ENCODE results near the gene SBNO1.
A peak's percentile ranks its signal among the peaks of the same experiment; 100 is the strongest.
"Not testable (repeated sequence)": the region's sequence is repeated elsewhere in the genome, so short reads cannot be mapped to it uniquely, and the experiment has no call there.

Gene SBNO1

DNA sequence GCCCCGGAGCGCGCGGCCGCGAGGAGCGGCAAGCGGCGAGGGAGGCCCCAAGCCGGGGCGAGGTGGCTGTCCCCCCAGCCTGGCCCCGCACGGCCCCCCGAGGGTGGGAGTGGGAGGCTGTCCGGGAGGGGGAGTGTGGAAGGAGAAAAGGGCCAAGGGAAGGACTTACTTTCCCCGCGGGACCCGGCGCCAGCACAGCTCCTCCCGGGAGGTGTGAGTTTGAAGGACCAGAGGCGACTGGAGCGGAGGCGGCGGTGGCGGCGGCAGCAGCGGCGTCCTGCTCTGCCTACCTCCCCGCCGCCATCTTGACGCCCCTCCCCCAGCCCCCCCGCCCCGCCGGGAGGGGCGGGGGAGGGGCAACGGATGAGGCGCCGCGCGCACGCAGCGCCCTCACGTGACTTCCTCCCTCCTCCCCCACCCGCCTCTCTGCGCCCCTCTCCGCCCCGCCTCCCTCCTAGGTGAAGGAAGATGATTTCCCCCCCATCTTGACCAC, at the start of gene SBNO1:
Gene SBNO1 (minus strand): TSS at position 316 of the 493 bp plus-strand sequence. CDS start 14,406 bp downstream, outside the sequence.
- DNase-seq (ENCODE audit: low spot score): peak; percentile 91

DNA sequence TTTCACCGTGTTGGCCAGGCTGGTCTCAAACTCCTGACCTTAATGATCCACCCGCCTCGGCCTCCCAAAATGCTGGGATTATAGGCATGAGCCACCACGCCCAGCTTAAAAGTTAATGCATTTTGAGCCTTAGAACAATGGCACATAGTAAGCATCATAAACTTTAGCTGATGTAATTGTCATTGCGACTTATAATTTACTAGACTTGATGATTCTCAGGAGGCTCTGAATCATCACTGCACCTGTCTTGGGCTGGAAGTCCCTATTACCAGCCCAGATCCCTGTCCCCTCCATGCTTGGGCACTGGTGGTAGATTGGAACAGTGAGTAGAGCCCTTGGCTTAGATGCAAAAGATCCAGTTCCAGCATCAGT, 45.4 kb upstream of the SBNO1 start:
- DNase-seq (ENCODE audit: low spot score): no peak

GRCh38 chr12:123409284-123410040, 44.8 kb upstream of the SBNO1 start:
- DNase-seq (ENCODE audit: low spot score): not testable (repeated sequence)

DNA sequence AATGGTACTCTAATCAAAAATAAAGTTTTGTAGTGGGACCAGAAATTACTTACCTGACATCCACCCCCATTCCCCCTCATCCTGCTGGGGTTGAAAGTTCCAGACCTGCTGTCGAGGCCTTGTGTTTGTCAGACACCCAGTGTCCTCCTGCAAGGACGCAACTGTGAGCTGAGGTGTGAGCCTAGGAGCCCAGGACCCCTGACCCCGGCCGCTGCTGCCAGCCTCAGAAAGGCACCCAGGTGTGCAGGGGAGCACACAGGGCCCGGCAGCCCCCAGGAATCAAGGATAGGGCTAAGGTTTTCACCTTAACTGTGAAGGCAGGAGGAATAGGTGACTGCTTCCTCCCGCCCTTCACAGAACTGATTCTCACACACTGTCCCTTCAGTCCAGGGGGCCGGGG, 44.0 kb upstream of the SBNO1 start:
- DNase-seq (ENCODE audit: low spot score): not testable (repeated sequence)

GRCh38 chr12:123407934-123408333, 43.3 kb upstream of the SBNO1 start:
- not testable (repeated sequence) for DNase-seq (ENCODE audit: low spot score)

- not testable (repeated sequence) for DNase-seq (ENCODE audit: low spot score)
Measured at GRCh38 chr12:123407269-123407668, 42.6 kb upstream of the SBNO1 start.

DNA sequence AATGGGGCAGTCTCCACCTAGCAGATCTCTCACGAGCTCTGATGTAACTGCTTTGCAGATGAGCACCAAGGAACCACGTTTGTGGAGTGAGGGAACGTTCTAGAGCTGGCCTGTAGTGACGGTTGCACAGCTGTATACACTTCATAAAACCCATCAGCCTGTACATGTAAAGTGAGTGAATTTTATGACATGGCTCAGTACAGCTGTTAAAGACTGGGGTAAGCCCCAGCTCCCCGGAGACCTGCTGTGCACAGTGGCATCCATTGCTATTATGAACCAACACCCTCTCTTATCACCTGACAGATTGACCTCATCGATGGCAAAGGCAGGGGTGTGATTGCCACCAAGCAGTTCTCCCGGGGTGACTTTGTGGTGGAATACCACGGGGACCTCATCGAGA, 39.9 kb upstream of the SBNO1 start:
- no peak for DNase-seq (ENCODE audit: low spot score)

- no peak for DNase-seq (ENCODE audit: low spot score)
Measured at GRCh38 chr12:123401753-123402683, 37.4 kb upstream of the SBNO1 start.

GRCh38 chr12:123399255-123399617, 34.6 kb upstream of the SBNO1 start:
- no peak for DNase-seq (ENCODE audit: low spot score)

GRCh38 chr12:123398550-123399254, 34.1 kb upstream of the SBNO1 start:
- DNase-seq (ENCODE audit: low spot score): peak; percentile 48

- DNase-seq (ENCODE audit: low spot score): no peak
Measured at GRCh38 chr12:123398177-123398549, 33.5 kb upstream of the SBNO1 start.

DNA sequence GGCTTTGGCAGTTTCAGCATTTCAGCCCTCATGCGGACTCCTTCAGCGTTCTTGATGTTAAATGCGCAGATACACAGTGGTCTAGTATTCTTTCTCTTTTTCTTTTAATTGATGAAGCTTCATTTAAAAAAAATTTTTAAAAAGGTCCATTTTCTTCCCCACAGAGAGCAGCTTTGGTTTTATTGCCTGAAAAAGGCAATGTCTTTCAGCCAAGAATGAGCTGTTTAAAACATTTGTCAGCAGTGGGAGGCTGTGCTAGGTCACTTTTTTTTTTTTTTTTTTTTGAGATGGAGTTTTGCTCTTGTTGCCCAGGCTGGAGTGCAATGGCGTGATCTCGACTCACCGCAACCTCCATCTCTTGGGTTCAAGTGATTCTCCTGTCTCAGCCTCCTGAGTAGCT, 32.8 kb upstream of the SBNO1 start:
- DNase-seq (ENCODE audit: low spot score): no peak

DNA sequence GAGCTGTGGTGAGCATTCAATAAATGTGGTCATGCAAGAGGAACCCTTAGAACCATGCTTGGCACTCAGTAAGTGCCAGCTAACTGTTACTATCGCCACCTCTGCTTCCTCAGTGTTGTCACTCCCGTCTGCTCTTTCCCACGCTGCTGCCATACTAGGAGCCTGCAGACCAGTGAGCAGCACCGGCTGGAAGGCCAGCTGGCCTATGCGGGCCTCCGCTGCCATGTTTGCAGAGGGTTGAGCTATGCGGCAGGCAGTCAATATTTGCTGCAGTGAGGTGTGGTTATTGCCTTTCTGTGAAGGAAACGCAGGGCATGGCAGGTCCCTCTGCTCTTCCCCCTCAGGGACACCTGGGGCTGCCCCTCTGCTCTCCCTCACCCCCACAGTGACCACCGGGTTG, 32.3 kb upstream of the SBNO1 start:
- DNase-seq (ENCODE audit: low spot score): no peak

- DNase-seq (ENCODE audit: low spot score): no peak
Measured at GRCh38 chr12:123396543-123396942, 31.9 kb upstream of the SBNO1 start.

DNA sequence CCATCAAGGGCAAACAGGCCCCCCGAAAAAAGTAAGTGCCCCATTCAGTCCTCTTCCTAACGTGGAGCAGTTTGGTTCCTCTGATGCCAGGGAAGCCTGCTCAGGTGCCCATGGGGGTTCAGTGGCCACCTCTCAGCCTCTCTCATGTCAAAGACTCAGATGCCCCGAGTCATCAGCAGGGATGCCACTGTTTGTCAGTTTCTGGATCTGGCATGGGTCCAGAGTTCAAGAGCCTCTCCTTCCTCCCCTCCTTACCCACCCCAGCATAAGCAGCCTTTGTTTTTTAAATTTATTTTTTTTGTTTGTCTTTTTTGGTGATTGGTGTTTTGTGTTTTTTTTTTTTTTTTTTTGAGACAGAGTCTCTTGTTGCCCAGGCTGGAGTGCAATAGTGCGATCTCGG, 30.6 kb upstream of the SBNO1 start:
- DNase-seq (ENCODE audit: low spot score): no peak

DNA sequence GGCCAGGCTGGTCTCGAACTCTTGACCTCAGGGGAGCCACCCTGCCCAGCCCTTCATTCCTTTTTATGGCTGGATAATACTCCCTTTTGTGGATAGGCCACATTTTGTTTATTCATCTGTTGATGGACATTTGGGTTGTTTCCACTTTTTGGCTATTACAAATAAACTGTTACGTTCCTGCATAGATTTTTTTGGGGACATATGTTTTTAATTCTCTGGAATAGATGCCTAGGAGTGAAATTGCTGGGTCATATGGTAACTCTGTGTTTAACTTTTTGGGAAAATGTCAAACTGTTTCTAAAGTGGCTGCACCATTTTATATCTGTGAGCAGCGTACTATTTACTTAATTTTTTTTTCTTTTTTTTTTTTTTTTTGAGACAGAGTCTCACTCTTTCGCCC, 29.1 kb upstream of the SBNO1 start:
- DNase-seq (ENCODE audit: low spot score): no peak

DNA sequence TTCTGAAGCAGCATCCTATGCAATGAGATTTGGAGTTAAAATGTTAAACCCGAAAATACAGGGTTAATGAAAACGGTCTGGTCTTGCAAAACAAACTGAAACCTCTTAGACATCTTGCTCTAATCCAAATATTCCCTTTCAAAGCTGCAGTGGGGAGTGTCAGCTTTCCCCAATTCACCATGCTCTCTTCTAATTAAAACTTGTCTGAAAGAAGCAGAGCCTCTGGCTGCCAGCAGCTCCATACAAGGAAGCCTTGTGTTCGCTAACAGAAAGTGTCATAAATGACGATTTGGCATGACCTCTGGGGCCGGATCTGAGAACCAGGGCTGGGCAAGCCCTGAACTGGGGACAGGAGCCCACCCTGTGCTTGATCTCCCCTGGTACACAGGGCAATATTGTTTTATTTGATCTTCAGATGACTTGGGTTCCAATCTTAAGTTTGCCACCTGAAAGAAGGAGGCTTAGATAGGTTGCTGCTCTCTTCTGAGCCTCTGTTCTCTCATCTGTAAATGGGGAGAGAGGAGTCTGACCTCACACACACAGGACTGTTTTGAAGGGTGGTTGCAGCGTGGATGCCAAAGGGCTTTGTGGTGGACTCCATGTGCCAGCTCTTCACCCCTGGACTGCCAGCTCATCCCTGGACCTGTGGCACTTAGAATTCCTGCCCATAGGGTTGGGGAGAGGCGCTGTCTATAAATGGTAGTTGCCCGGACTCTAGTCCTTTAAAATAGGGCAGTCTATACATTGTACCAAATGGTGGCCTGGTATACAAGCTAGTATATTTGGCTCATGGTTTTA, 27.1 kb upstream of the SBNO1 start:
- DNase-seq (ENCODE audit: low spot score): no peak

- DNase-seq (ENCODE audit: low spot score): no peak
Measured at GRCh38 chr12:123390498-123391426, 26.1 kb upstream of the SBNO1 start.

DNA sequence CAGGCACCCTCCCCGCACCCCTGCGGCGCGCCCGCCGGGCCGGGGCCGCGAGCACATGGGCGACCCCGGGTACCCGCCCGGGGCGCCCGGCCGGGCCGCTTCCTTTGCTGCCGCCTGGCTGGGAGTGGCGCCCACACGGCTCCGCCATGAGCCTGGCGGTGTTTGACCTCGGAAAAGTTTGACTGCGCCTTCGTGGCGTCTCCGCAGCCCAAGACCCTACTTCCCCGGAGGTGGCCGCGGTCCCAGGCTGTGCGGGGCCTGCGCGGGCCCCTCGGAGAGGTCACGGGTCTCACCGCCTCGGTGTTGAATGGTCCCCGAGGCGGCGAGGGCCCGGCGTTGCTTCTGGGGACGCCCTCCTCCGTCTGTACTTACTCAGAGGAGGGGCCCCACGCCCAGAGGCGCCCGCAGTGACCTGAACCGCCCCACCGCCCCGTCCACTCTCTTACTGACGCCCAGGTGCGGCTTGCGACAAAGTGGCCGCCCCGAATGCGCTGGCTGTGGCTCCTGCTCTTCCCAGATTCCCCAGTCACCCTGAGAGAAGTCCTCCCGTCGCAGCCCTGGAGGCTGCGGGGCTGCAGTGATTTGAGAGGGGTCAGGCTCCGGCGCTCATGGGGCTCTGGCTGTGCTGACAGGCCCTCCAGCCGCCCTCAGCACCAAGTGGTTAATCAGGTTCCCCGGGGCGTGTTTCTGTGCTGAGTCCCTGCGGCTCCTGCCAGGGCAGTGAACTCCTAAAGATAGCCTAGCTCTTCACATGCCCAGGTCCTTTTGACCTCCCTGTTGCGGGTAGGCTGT, 25.1 kb upstream of the SBNO1 start:
- no peak for DNase-seq (ENCODE audit: low spot score)

All from putamen (tissue), 1 donor.